ENCODE measurements around the gene NOP9.

- TF ChIP-seq, protein P1, sequence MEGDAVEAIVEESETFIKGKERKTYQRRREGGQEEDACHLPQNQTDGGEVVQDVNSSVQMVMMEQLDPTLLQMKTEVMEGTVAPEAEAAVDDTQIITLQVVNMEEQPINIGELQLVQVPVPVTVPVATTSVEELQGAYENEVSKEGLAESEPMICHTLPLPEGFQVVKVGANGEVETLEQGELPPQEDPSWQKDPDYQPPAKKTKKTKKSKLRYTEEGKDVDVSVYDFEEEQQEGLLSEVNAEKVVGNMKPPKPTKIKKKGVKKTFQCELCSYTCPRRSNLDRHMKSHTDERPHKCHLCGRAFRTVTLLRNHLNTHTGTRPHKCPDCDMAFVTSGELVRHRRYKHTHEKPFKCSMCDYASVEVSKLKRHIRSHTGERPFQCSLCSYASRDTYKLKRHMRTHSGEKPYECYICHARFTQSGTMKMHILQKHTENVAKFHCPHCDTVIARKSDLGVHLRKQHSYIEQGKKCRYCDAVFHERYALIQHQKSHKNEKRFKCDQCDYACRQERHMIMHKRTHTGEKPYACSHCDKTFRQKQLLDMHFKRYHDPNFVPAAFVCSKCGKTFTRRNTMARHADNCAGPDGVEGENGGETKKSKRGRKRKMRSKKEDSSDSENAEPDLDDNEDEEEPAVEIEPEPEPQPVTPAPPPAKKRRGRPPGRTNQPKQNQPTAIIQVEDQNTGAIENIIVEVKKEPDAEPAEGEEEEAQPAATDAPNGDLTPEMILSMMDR (IDR thresholded peaks at IDR 0.05) = no peak
- TF ChIP-seq POLR2AphosphoS5 (IDR thresholded peaks at IDR 0.05) = no peak
These were observed 43.5 kb upstream of the NOP9 start for GRCh38 chr14:24255931-24256711.
